Panc1 (cell line): ENCODE measurements around the gene TRIM27. TPM values are rescaled to one million over a fixed set of nuclear protein-coding genes. Genes with fewer than 3 reads are reported as not detected.
"Not testable (repeated sequence)": the region's sequence is repeated elsewhere in the genome, so short reads cannot be mapped to it uniquely, and the experiment has no call there.

ENCODE experiments used
- ATAC-seq: fragments of 200-7000 bp; cut with Tn5 transposase; 2 replicates; pipeline ENCODE4 v1.9.1; 2020; ENCODE audit warnings: mild to moderate bottlenecking, moderate library complexity
- BruUV-seq: library from RNA; stranded (reverse); fragments of 400-500 nt; replicated peaks from 2 replicates; lab custom pipeline; 2021; lab: Mats Ljungman, UMichigan
- CTCF ChIA-PET: fragments of 300-600 bp; sonication (Branson Sonifier 250); formaldehyde crosslinking; loops from one replicate; lab custom pipeline; 2022; ENCODE audit warnings: antibody characterized with exemption; lab: Charles Lee
- POLR2A ChIA-PET: fragments of 300-600 bp; sonication (Branson Sonifier 250); formaldehyde crosslinking; loops from one replicate; lab custom pipeline; 2022; ENCODE audit warnings: antibody characterized with exemption; lab: Charles Lee
- DNase-seq: peaks from one replicate; pipeline ENCODE4 v3.0.0-alpha.2; 2010; ENCODE audit warnings: low read depth, low spot score
- H3K27ac ChIP-seq: 2 replicates; pipeline ENCODE4 v1.5.1; 2011; ENCODE audit warnings: mild to moderate bottlenecking, low read length, inconsistent platforms
- H3K27me3 ChIP-seq: fragments of 200-500 bp; sonication (Bioruptor generic); 2 replicates; pipeline ENCODE4 v1.6.0; 2014; ENCODE audit warnings: low read length, inconsistent platforms; ENCODE audit not compliant: control insufficient read depth, insufficient read depth
- H3K36me3 ChIP-seq: fragments of 200-500 bp; sonication (Bioruptor generic); 2 replicates; pipeline ENCODE4 v1.5.1; 2014; ENCODE audit warnings: inconsistent platforms, mild to moderate bottlenecking, low read length, moderate library complexity; ENCODE audit not compliant: control insufficient read depth, insufficient read depth
- H3K4me1 ChIP-seq: 2 replicates; pipeline ENCODE4 v1.5.1; 2011; ENCODE audit warnings: inconsistent platforms, mild to moderate bottlenecking, low read length, moderate library complexity; ENCODE audit not compliant: control insufficient read depth, insufficient read depth
- H3K4me3 ChIP-seq, 2 experiments: 2 replicates each; pipeline ENCODE4 v1.5.1; 2011 to 2012; ENCODE audit warnings: low read depth in 2 of 2, low read length in 2 of 2, mild to moderate bottlenecking in 2 of 2, inconsistent platforms in 1 of 2, moderate library complexity in 1 of 2
- H3K9me3 ChIP-seq: fragments of 200-500 bp; sonication (Bioruptor generic); 2 replicates; pipeline ENCODE4 v1.5.1; 2014; ENCODE audit warnings: low read depth, mild to moderate bottlenecking, inconsistent platforms, low read length, moderate library complexity; ENCODE audit not compliant: control insufficient read depth, insufficient read depth
- CTCF ChIP-seq: fragments of 450-650 bp; IDR thresholded peaks from 2 replicates; pipeline ENCODE4 v1.5.1; 2017; ENCODE audit warnings: mild to moderate bottlenecking
- POLR2AphosphoS5 ChIP-seq: IDR thresholded peaks from 2 replicates; pipeline ENCODE4 v1.6.1; 2012; ENCODE audit warnings: mild to moderate bottlenecking, low read depth, low read length, moderate library complexity
- REST ChIP-seq, 2 experiments: IDR thresholded peaks; 2 replicates each; pipeline ENCODE4 v1.6.1; 2011 to 2012; ENCODE audit warnings: low read depth in 2 of 2, control low read depth in 1 of 2, low read length in 1 of 2, mild to moderate bottlenecking in 1 of 2, moderate library complexity in 1 of 2; ENCODE audit not compliant: insufficient read depth in 1 of 2
- SIN3A ChIP-seq: IDR thresholded peaks from 2 replicates; pipeline ENCODE4 v1.6.1; 2012; ENCODE audit warnings: low read depth, mild to moderate bottlenecking, low read length, moderate library complexity, borderline replicate concordance; ENCODE audit not compliant: insufficient read depth
- TCF7L2 ChIP-seq: IDR thresholded peaks from 2 replicates; pipeline ENCODE4 v1.6.1; 2011; ENCODE audit warnings: mild to moderate bottlenecking, low read depth, low read length, inconsistent platforms
- in situ Hi-C: cut with HindIII; loops from 2 replicates; pipeline ENCODE4 v1.10.0; 2016; ENCODE audit warnings: low sequenced_read_pairs, low pct_unique_long_range_greater_than_20kb
- intact Hi-C: fragments of 100-400 bp; cut with micrococcal nuclease; formaldehyde crosslinking; loops from one replicate; pipeline ENCODE4 v1.10.0; 2022; ENCODE audit not compliant: unreplicated experiment
- total RNA-seq: library from RNA; stranded (reverse); gene quantifications from one replicate; pipeline ENCODE4 v1.2.1, GENCODE V29; 2021; ENCODE audit not compliant: unreplicated experiment

The TRIM27 gene
- total RNA-seq, 1 experiment from 2014 or later: 53.0 TPM

GRCh38 chr6:28858963-28859362, 64.8 kb downstream of the TRIM27 start:
- intact Hi-C loops: no loop called here
- Histone ChIP-seq H3K36me3 (no peaks in the 10 kb centered on the region), H3K27me3 (no peaks in the 10 kb centered on the region), H3K4me3 (no peak overlapping the region), H3K27ac (no peak overlapping the region), H3K4me1 (no peaks in the 10 kb centered on the region), H3K9me3 (peaks cover 10% of the 10 kb centered on the region; the same call in 1 of the 2 replicates)
- BruUV-seq: no TSS peak
- TF ChIP-seq CTCF (no peak), REST (IDR thresholded peaks at IDR 0.05; ENCODE audit: insufficient read depth in 1 of 2, low read depth in 2 of 2, low read length in 1 of 2) (no peak), POLR2AphosphoS5 (no peak), TCF7L2 (no peak), SIN3A (no peak)
- POLR2A ChIA-PET: no interaction called here
- DNase-seq: no peak
- in situ Hi-C loops: no loop called here
- no peak for ATAC-seq
- CTCF ChIA-PET: no interaction called here

GRCh38 chr6:28856620-28857005, 67.2 kb downstream of the TRIM27 start:
- H3K9me3 ChIP-seq: peaks cover 10% of the 10 kb centered on the region; the same call in 1 of the 2 replicates
- intact Hi-C loops: no loop called here
- no peaks in the 10 kb centered on the region for H3K27me3 ChIP-seq
- H3K4me1 ChIP-seq: no peaks in the 10 kb centered on the region
- H3K4me3 ChIP-seq: no peak overlapping the region
- ChIA-PET POLR2A (no interaction called here), CTCF (interaction anchor here (0.6 kb wide), 1 partner anchor 153 kb away, joined by 3 read pairs; no protein-coding TSS in a partner anchor)
- no TSS peak for BruUV-seq
- in situ Hi-C loops: no loop called here
- TF ChIP-seq REST (IDR thresholded peaks at IDR 0.05; ENCODE audit: insufficient read depth in 1 of 2, low read depth in 2 of 2, low read length in 1 of 2): no peak
- no peak overlapping the region for H3K27ac ChIP-seq
- no peak for DNase-seq
- H3K36me3 ChIP-seq: no peaks in the 10 kb centered on the region
- ATAC-seq: no peak

GRCh38 chr6:28854405-28854804, 69.4 kb downstream of the TRIM27 start:
- H3K4me1 ChIP-seq, H3K36me3 ChIP-seq, in situ Hi-C loops, POLR2A ChIA-PET, H3K4me3 ChIP-seq, ATAC-seq, H3K27ac ChIP-seq, BruUV-seq, CTCF ChIA-PET, H3K9me3 ChIP-seq, DNase-seq, intact Hi-C loops, H3K27me3 ChIP-seq: not testable (repeated sequence)
